Esophagus muscularis mucosa (tissue), 4 donors: Measurements from ENCODE around the gene B3GLCT. TPM values are rescaled to one million over a fixed set of nuclear protein-coding genes. Genes with fewer than 3 reads are reported as not detected.

Source experiments
- DNase-seq: peaks from one replicate; pipeline ENCODE4 v3.0.0-alpha.2; 2017; ENCODE audit errors: extremely low spot score
- H3K27ac ChIP-seq, 4 donors: fragments of 200-600 bp; sonication (generic); replicated peaks in 1 of 4; 1 replicate in 3 of 4; 2 replicates in 1 of 4; pipeline ENCODE4 v1.5.1; 2016 to 2019; ENCODE audit warnings: mild to moderate bottlenecking in 1 of 4
- H3K27me3 ChIP-seq, 4 donors: fragments of 200-600 bp; sonication (generic); one replicate each; pipeline versions ENCODE4 v1.5.1 to v1.6.0; 2016 to 2019
- H3K36me3 ChIP-seq, 4 donors: fragments of 200-600 bp; sonication (generic); one replicate each; pipeline ENCODE4 v1.5.1; 2016 to 2019
- H3K4me1 ChIP-seq, 4 donors: fragments of 200-600 bp; sonication (generic); one replicate each; pipeline ENCODE4 v1.5.1; 2016 to 2019
- H3K4me3 ChIP-seq, 4 donors: fragments of 200-600 bp; sonication (generic); 1 replicate in 2 of 4; 2 replicates in 2 of 4; pipeline ENCODE4 v1.5.1; 2016 to 2019; ENCODE audit warnings: mild to moderate bottlenecking in 4 of 4, moderate library complexity in 1 of 4
- H3K9me3 ChIP-seq, 4 donors: fragments of 200-600 bp; sonication (generic); 1 replicate in 3 of 4; 2 replicates in 1 of 4; pipeline ENCODE4 v1.5.1; 2016 to 2019
- CTCF ChIP-seq, 3 experiments: fragments of 200-600 bp in 2 of 3; fragments of 450-650 bp in 1 of 3; sonication (generic) in 2 of 3; IDR thresholded peaks; one replicate each; pipeline ENCODE4 v1.5.1; 2017 to 2019; ENCODE audit warnings: antibody characterized with exemption in 3 of 3, mild to moderate bottlenecking in 2 of 3, moderate library complexity in 1 of 3
- EP300 ChIP-seq: sonication (generic); formaldehyde crosslinking; IDR thresholded peaks from one replicate; pipeline ENCODE4 v1.6.1; 2017; ENCODE audit warnings: antibody characterized with exemption
- POLR2A ChIP-seq: fragments of 450-650 bp; IDR thresholded peaks from one replicate; pipeline ENCODE4 v1.6.1; 2017; ENCODE audit warnings: antibody characterized with exemption, moderate library complexity, mild to moderate bottlenecking, low read depth
- POLR2AphosphoS5 ChIP-seq, 2 donors: sonication (generic); formaldehyde crosslinking; IDR thresholded peaks; one replicate each; pipeline ENCODE4 v1.6.1; 2017; ENCODE audit warnings: antibody characterized with exemption in 2 of 2
- WGBS: methylation state at CpG from one replicate; pipeline ENCODE4 v1.1.5; 2018; 5-methylcytosine and 5-hydroxymethylcytosine counted together
- intact Hi-C: fragments of 100-400 bp; cut with DNase I; formaldehyde crosslinking; loops from one replicate; pipeline ENCODE4 v1.15.1; 2023
- total RNA-seq, 4 donors: library from RNA; depleted of rRNA; stranded (reverse); fragments of >200 nt; gene quantifications; one replicate each; pipeline versions ENCODE4 v1.1.0 to v1.2.1, GENCODE V29; 2016

The B3GLCT gene
- total RNA-seq, 4 donors from 2014 or later = 5.2 to 8.8 (median 5.6) TPM

- Histone ChIP-seq H3K27ac (no peak overlapping the region), H3K36me3 (peaks cover 0 to 38% (median 6%) of the 10 kb centered on the region in 4 donors), H3K27me3 (no peaks in the 10 kb centered on the region), H3K4me1 (peaks cover 0 to 5% (median 0%) of the 10 kb centered on the region in 4 donors), H3K9me3 (no peaks in the 10 kb centered on the region), H3K4me3 (no peak overlapping the region)
- no peak for TF ChIP-seq POLR2A
- intact Hi-C loops = no loop called here
- DNase-seq = no peak
- WGBS = 98% methylated on average over 4 of the region's 4 CpGs
These were observed 64.4 kb downstream of the B3GLCT start for GRCh38 chr13:31264151-31264550.

- no peak overlapping the region for H3K27ac ChIP-seq
- peaks cover 0 to 5% (median 0%) of the 10 kb centered on the region in 4 donors for H3K4me1 ChIP-seq
- 81% methylated on average over 2 of the region's 2 CpGs for WGBS
- no peak overlapping the region for H3K4me3 ChIP-seq
- H3K27me3 ChIP-seq = no peaks in the 10 kb centered on the region
- no peak for TF ChIP-seq EP300
- TF ChIP-seq POLR2A = no peak
- no peak for TF ChIP-seq CTCF (IDR thresholded peaks at IDR 0.05)
- TF ChIP-seq POLR2AphosphoS5 (IDR thresholded peaks at IDR 0.05) = no peak
- no peak for DNase-seq
- H3K9me3 ChIP-seq = peaks cover 0 to 11% (median 3%) of the 10 kb centered on the region in 4 donors
- intact Hi-C loops = no loop called here
- H3K36me3 ChIP-seq = peaks cover 3 to 45% (median 13%) of the 10 kb centered on the region in 4 donors
These were observed 67.5 kb downstream of the B3GLCT start for GRCh38 chr13:31267126-31267784.

GRCh38 chr13:31274390-31274789 lies 74.6 kb downstream of the B3GLCT start:
- TF ChIP-seq POLR2A (no peak), EP300 (no peak), CTCF (IDR thresholded peaks at IDR 0.05) (no peak), POLR2AphosphoS5 (IDR thresholded peaks at IDR 0.05) (no peak)
- H3K36me3 ChIP-seq = peaks cover 3 to 38% (median 25%) of the 10 kb centered on the region in 4 donors

GRCh38 chr13:31276421-31276820 lies 76.6 kb downstream of the B3GLCT start:
- H3K4me1 ChIP-seq = no peaks in the 10 kb centered on the region
- H3K27me3 ChIP-seq = no peaks in the 10 kb centered on the region
- TF ChIP-seq POLR2A (no peak), POLR2AphosphoS5 (IDR thresholded peaks at IDR 0.05) (no peak), CTCF (IDR thresholded peaks at IDR 0.05) (no peak), EP300 (no peak)
- intact Hi-C loops = no loop called here
- WGBS = 89% methylated on average over 5 of the region's 5 CpGs
- DNase-seq = no peak
- H3K36me3 ChIP-seq = peaks cover 3 to 20% (median 14%) of the 10 kb centered on the region in 4 donors
- H3K9me3 ChIP-seq = no peaks in the 10 kb centered on the region
- H3K4me3 ChIP-seq = no peak overlapping the region
- H3K27ac ChIP-seq = no peak overlapping the region

More at GRCh38 chr13:31274390-31274789, 74.6 kb downstream of the B3GLCT start:
- DNase-seq = no peak
- Histone ChIP-seq H3K27ac (no peak overlapping the region), H3K27me3 (no peaks in the 10 kb centered on the region), H3K9me3 (peaks cover 0 to 11% (median 3%) of the 10 kb centered on the region in 4 donors), H3K4me1 (no peaks in the 10 kb centered on the region), H3K4me3 (no peak overlapping the region)
- intact Hi-C loops = no loop called here
- WGBS = 85% methylated on average over 4 of the region's 4 CpGs

- Histone ChIP-seq H3K27me3 (no peaks in the 10 kb centered on the region), H3K4me1 (no peaks in the 10 kb centered on the region), H3K4me3 (no peak overlapping the region), H3K9me3 (no peaks in the 10 kb centered on the region), H3K36me3 (peaks cover 3 to 20% (median 14%) of the 10 kb centered on the region in 4 donors), H3K27ac (no peak overlapping the region)
- no peak for DNase-seq
- TF ChIP-seq EP300 (no peak), CTCF (IDR thresholded peaks at IDR 0.05) (no peak), POLR2AphosphoS5 (IDR thresholded peaks at IDR 0.05) (no peak)
- intact Hi-C loops = no loop called here
- WGBS = 76% methylated on average over 1 of the region's 1 CpG
These were observed 79.1 kb downstream of the B3GLCT start for GRCh38 chr13:31278869-31279268.
